Liver (tissue), 3 donors: ENCODE data around the gene RRP8.

Experiments
- CTCF ChIP-seq: fragments of 150-350 bp; IDR thresholded peaks from 2 replicates; pipeline ENCODE4 v1.5.1; 2017; ENCODE audit warnings: improper control_type of control experiment, low read depth, low read length; ENCODE audit not compliant: missing input control
- EGR1 ChIP-seq, 2 donors: IDR thresholded peaks; 2 replicates each; pipeline ENCODE4 v1.6.1; 2016 to 2018; ENCODE audit warnings: antibody characterized with exemption in 2 of 2, low read depth in 2 of 2
- GABPA ChIP-seq, 2 donors: IDR thresholded peaks in 1 of 2; conservative IDR thresholded peaks in 1 of 2; 2 replicates each; pipeline ENCODE4 v1.6.1; 2016; ENCODE audit warnings: antibody characterized with exemption in 2 of 2, mild to moderate bottlenecking in 1 of 2, moderate library complexity in 1 of 2
- HNF4A ChIP-seq, 2 donors: conservative IDR thresholded peaks; 2 replicates each; pipeline ENCODE4 v1.6.1; 2016; ENCODE audit warnings: antibody characterized with exemption in 2 of 2, mild to moderate bottlenecking in 2 of 2
- MAX ChIP-seq: IDR thresholded peaks from 2 replicates; pipeline ENCODE4 v1.6.1; 2016; ENCODE audit warnings: antibody characterized with exemption
- NR2F2 ChIP-seq: IDR thresholded peaks from 2 replicates; pipeline ENCODE4 v1.6.1; 2016; ENCODE audit warnings: antibody characterized with exemption
- RAD21 ChIP-seq, 2 donors: IDR thresholded peaks; 2 replicates each; pipeline ENCODE4 v1.6.1; 2016; ENCODE audit warnings: antibody characterized with exemption in 2 of 2, mild to moderate bottlenecking in 2 of 2
- RXRA ChIP-seq, 2 donors: IDR thresholded peaks; 2 replicates each; pipeline ENCODE4 v1.6.1; 2017 to 2018; ENCODE audit warnings: antibody characterized with exemption in 2 of 2, mild to moderate bottlenecking in 1 of 2
- TAF1 ChIP-seq: conservative IDR thresholded peaks from 2 replicates; pipeline ENCODE4 v1.6.1; 2016; ENCODE audit warnings: antibody characterized with exemption, mild to moderate bottlenecking
- ZBTB33 ChIP-seq: IDR thresholded peaks from 2 replicates; pipeline ENCODE4 v1.6.1; 2016; ENCODE audit warnings: antibody characterized with exemption
- TF ChIP-seq, protein P1 (sequence below): IDR thresholded peaks from 2 replicates; pipeline ENCODE4 v1.6.1; 2016; ENCODE audit warnings: antibody characterized with exemption
- donor health status: healthy.
- donor health status: healthy.

- TF ChIP-seq CTCF = no peak
- no peak for TF ChIP-seq TAF1
- no peak for TF ChIP-seq RXRA (IDR thresholded peaks at IDR 0.05)
- no peak for TF ChIP-seq HNF4A (conservative IDR thresholded peaks at IDR 0.05)
- TF ChIP-seq EGR1 (IDR thresholded peaks at IDR 0.05; ENCODE audit: low read depth in 2 of 2) = no peak
- TF ChIP-seq ZBTB33 = no peak
- no peak for TF ChIP-seq GABPA (IDR thresholded peaks at IDR 0.05 in 1 of 2, conservative IDR thresholded peaks at IDR 0.05 in 1 of 2)
- no peak for TF ChIP-seq NR2F2
- TF ChIP-seq MAX = no peak
- no peak for TF ChIP-seq RAD21 (IDR thresholded peaks at IDR 0.05)
- TF ChIP-seq, protein P1, sequence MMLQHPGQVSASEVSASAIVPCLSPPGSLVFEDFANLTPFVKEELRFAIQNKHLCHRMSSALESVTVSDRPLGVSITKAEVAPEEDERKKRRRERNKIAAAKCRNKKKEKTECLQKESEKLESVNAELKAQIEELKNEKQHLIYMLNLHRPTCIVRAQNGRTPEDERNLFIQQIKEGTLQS = no peak
Measured at GRCh38 chr11:6547177-6547576, 56.2 kb downstream of the RRP8 start.
